GM10266 (cell line): ENCODE data around the gene CCR4.

Experiments used
- DNase-seq: peaks from one replicate; pipeline ENCODE4 v3.0.0; 2012; ENCODE audit errors: extremely low spot score
- TF ChIP-seq, protein P1 (sequence below): IDR thresholded peaks from 2 replicates; pipeline ENCODE4 v1.5.1; 2012; ENCODE audit warnings: mild to moderate bottlenecking, low read depth; ENCODE audit not compliant: control insufficient read depth, insufficient read depth; ENCODE audit errors: missing control alignments

CCR4 gene

DNA sequence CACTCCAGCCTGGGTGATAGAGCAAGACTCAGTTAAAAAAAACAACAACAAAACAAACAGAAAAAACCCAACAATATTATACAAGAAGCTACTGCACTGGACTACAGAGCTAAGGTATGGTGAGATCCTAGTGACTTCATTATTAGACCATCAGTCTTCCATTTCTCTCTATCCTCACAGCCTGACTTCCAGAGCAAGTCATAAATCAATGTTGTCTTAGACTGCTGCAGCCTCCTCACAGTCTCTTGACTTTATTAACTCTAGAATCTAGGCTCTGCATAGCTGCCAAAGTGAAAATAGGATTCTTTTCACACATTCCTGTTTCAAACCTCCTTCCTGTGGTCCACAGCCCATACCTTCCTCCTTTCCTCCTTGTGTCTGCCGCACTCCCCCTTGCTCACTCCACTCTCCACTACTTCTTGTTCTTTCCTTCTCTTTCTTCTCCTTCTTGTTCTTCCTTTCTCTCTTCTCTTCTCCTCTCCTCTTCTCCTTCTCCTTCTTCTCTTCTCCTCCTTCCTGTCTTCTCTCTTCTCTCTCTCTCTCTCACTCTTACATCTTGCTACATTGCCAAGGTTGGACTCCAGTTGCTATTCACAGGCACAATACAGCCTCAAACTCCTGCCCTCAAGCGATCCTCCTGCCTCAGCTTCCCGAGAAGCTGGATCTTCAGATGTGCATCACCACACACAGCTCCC, 49.4 kb downstream of the CCR4 start:
- DNase-seq: no peak
- TF ChIP-seq, protein P1, sequence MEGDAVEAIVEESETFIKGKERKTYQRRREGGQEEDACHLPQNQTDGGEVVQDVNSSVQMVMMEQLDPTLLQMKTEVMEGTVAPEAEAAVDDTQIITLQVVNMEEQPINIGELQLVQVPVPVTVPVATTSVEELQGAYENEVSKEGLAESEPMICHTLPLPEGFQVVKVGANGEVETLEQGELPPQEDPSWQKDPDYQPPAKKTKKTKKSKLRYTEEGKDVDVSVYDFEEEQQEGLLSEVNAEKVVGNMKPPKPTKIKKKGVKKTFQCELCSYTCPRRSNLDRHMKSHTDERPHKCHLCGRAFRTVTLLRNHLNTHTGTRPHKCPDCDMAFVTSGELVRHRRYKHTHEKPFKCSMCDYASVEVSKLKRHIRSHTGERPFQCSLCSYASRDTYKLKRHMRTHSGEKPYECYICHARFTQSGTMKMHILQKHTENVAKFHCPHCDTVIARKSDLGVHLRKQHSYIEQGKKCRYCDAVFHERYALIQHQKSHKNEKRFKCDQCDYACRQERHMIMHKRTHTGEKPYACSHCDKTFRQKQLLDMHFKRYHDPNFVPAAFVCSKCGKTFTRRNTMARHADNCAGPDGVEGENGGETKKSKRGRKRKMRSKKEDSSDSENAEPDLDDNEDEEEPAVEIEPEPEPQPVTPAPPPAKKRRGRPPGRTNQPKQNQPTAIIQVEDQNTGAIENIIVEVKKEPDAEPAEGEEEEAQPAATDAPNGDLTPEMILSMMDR: no peak

DNA sequence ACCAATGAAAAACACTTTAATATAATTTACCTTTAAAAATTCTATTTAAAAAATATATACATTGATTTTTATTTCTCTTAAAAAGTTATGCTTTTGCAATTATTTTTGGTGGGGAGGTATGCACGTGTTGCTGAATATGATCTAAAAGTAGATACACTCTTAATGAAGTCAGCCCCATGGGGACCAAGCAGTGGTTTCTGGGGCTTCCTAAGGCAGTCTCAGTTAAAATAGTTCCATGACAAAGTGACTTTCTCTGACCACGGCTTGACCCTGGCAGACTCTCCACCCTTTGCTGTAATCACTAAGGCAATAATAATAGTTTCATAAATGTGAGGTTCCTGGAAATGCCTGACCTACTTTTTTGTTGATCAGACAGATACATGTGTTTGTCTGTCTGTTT, 50.4 kb downstream of the CCR4 start:
- DNase-seq: peak; percentile 53
- TF ChIP-seq, protein P1: no peak

DNA sequence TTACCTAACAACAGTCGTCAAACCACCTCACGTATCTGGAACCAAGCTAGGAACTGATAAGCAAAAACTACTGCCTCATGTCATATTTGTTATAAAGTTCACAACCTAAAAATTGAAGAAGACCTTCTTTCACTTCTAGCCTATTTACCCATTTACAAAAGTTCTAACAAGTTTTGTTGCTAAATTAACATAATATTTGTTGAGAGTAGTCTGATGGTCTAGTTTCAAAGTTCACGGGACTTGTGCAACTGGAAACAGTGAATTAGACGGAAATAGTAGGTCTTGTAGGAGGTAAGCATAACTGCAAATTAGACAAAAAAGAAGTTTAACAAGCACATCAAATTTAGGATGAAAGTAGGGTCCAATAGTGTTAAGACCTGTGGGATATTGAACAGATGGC, 51.9 kb downstream of the CCR4 start:
- TF ChIP-seq, protein P1: no peak
- DNase-seq: no peak

DNA sequence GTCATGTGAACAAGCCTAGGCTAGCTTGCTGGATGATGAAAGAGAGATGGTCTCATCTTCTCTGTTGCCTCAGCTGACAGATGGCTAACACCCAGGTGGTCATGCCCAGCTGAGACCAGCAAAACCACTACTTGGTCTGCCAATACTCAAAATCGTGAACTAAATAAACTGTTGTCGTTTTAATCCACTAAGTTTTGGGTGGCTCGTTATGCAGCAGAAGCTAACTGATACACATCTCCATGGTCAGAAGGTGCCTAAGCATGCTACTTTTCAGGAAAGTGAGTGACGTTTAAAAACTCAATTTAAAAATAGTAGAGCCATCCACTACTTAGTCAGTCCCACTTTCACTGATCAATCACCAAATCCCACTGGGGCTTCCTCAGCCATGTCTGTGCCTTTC, 52.8 kb downstream of the CCR4 start:
- TF ChIP-seq, protein P1: no peak

DNA sequence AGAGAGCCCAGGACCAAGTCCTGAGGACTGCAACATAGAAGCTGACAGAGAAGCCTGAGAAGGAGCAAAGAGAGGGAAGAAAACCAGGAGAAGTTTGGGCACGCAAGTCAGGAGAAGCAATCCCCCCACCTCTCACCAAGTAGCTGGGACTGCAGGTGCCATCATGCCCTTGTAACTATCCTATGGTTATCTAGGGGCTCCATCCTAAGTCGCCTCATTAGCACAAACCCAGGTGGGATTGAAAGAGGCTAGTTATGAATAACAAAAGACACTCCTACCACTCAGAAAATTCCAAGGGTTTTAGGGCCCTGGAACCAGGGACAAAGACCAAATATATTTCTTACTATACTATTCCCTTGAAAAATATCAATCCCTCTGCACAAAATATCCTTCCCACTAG, 53.5 kb downstream of the CCR4 start:
- DNase-seq: no peak
- TF ChIP-seq, protein P1: no peak

More for the DNA sequence above, 52.8 kb downstream of the CCR4 start:
- DNase-seq: no peak
